GM18519 (cell line): ENCODE measurements around the gene LAGE3.

Experiments used
- ATAC-seq: cut with Tn5 transposase; IDR thresholded peaks from one replicate; pipeline ENCODE4 v1.9.1; 2021; ENCODE audit warnings: mild to moderate bottlenecking, moderate library complexity; ENCODE audit not compliant: unreplicated experiment, low FRiP score

LAGE3 gene

DNA sequence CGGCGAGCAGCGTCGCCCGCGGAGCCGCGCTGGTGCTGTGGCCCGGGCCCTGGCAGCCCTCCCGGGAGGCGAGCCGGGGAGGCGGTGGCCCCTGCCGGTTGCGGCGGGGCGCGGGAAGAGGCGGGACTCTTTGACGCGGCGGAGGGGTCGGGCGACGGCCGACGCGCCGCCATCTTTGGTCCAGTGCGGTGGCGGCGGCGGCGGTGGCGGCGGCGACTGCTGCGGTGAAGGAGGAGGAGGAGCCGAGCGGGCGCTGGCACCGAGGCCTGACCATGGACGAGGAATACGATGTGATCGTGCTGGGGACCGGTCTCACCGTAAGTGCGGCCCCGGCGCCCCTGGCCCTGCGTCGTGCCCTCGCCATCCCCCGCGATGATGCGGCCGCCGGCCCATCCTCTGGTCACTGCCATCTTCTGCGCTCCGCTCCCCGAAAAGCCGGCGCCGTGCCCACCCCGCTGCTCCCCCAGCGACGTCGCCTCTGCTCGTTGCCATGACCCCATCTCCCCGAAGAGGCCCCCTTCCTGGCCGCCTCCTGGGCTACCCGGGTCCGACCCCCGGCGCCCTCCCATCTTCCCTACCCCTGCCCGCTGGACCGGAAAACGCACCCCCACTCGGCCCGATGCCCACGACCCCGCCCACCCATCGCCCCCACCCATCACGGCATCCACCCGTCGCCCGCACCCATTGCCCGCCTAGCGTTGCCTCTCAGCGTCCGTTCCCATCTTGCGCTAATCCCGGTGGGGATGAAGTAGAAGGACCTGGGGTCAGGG is 41.9 kb downstream of the LAGE3 start, which contains the start of gene GDI1:
GDI1 (plus strand) TSS at position 172 of the 770 bp plus-strand sequence; CDS start at position 273, 101 bp downstream.
- ATAC-seq: no peak

DNA sequence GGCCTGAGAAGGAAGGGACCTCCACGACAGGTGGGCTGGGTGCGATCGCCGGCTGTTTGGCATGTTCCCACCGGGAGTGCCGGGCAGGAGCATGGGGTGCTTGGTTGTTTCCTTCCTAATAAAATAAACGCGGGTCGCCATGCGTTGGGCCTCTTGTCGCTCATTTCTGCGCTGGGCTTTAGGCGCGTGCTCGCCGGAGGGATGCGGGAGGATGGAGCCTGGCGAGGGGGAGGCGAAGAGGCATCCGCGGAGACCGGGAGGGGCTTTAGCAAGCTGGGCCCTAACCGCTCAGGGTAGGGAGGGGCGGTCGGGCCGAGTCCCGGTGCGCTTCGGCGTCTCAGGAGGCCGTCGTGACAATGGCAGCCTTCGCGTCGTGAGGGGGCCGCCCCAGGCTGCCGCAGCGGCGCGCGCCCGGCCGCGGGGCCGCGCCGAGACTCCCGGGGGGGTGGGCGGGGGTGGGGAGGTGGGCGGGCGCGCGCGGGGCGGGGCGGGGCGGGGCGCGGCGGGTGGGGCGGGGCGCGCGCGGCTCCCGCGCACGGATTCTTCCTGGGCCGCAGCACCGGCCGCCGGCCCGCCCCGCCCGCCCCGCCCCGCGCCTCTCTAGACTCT is 42.6 kb downstream of the LAGE3 start:
- no peak for ATAC-seq

DNA sequence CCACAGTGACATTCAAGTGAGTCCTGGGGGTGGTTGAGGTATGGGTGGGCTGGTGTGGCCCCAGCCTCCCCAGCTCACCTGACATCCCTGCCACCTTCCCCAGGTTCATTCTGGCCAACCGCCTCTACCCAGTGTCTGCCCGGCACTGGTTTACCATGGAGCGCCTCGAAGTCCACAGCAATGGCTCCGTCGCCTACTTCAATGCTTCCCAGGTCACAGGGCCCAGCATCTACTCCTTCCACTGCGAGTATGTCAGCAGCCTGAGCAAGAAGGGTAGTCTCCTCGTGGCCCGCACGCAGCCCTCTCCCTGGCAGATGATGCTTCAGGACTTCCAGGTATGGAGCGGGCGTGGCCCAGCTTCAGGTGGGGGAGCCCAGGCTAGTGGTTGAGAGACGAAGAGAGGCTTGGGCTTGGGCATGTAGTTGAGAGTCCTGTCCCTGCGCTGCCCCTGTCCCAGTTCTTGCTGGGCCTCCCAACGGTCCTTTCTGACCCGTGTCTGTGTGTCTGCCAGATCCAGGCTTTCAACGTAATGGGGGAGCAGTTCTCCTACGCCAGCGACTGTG is 43.8 kb downstream of the LAGE3 start:
- ATAC-seq: no peak

DNA sequence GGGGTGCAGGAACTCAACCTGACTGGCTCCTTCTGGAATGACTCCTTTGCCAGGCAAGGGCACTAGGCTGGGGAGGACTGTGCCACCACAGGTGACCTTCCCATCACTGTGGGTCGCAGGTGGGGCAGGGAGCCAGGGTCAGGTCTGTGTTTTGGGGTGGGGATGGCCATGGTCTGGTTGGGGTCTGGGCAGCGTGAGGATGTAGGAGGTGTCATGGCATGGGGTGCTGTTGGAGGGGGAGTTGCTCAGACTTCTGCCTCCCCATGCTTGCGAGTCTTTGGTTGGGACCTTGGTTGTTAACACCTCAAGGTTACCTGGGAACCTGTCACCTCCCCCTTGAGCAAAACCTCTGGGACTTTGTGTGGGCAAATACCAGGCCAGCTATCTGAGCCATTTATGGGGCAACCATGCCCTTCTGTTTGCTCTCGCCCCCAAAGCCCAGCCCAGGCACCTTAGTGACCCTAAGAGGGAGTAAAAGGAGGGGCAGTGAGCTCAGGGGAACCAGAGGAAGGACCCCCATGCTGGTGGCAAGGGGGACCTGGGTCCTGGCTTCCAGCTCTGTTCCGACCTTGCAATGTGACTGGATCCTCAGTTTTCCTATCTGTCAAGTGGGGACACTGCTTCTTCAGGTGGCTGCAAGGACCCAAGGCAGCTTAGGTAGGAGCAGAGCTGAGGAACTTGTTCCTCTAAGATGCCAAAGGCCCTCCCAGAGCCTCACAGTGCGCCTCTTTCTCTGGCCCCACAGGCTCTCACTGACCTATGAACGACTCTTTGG is 44.5 kb downstream of the LAGE3 start:
- no peak for ATAC-seq

DNA sequence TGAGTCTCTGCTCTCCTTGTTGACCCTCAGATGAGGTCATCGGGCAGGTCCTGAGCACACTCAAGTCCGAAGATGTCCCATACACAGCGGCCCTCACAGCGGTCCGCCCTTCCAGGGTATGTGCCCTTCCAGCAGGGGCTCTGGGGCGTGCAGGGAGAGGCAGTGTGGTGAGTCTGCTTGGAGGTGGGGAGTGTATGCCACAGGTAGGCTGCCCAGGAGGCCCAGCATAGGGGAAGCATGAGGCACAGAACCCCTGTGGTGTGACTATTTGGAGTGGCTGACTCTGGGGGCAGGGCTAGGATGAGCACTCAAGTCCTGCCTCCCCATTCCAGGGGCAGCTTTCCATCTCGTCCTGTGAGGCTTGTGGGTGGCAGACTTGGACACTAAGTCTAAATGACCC is 45.5 kb downstream of the LAGE3 start:
- ATAC-seq: no peak

DNA sequence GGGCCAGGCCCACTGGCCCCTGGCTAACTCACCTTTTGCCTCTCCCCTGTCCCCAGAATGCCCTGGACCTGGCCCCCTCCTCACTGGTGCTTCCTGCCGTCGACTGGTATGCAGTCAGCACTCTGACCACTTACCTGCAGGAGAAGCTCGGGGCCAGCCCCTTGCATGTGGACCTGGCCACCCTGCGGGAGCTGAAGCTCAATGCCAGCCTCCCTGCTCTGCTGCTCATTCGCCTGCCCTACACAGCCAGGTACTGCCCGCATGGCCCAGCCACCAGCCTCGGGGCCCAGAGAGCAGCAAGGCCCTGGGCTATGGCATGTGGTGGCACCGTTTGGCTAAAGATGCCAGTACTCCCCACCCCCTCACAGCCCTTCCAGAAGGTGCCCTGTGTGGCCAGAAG is 46.9 kb downstream of the LAGE3 start:
- ATAC-seq: no peak

DNA sequence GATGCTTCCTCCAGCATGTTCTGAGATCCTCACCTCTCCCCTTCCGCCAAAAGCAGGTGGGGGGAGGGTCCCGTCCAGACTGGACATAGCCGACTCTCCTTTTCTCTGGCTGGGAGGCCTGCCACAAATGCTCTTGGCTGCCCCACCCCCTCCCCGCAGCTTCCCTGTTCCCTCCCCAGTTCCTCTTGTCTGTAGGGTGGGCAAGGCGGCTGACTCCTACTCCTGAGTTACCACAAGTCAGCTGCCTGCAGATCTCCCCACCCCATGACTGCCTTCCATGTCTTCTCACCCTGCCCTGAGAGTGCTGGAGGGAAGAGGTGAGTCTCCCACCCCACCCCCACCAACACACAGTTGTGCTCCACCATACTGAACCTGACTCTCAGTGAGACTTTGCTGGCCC is 47.7 kb downstream of the LAGE3 start:
- ATAC-seq: no peak

DNA sequence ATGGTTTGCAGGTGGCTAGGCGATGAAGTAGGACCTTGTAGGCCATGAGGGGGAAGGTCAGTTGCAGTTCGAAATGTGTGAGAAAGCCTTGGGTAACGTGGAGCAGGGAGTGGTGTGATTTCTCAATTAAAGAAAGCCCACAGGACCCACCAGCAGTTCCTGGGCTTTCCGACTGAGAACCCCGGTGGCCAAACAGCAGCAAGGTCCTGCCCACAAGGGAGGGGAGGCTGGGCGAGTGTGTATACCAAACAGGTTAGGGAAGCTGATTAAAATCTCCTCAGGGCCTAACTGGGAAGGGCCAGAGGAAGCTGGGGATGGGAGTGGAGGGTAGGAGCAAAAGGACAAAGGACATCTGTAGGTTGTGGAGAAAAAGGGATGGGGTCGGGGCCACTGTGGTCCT is 48.2 kb downstream of the LAGE3 start:
- no peak for ATAC-seq

DNA sequence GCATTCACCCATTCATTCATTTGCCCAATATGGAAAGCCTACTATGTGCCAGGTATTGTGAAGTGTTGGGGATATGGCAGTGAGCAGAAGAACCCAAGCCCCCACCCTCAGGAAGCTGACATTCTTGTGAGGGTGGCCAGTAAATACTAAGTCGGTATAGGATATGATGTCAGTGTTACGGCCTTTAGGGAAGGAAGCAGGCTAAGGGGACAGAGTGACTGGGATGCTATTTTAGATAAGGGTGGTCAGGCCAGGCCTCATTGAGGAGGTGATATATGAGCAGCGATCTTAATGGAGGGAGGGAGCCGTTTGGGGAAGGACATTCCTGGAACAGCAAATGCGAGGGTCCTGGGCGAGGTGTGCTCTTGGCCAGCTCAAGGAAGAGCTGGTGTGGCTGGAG is 48.6 kb downstream of the LAGE3 start:
- ATAC-seq: no peak

DNA sequence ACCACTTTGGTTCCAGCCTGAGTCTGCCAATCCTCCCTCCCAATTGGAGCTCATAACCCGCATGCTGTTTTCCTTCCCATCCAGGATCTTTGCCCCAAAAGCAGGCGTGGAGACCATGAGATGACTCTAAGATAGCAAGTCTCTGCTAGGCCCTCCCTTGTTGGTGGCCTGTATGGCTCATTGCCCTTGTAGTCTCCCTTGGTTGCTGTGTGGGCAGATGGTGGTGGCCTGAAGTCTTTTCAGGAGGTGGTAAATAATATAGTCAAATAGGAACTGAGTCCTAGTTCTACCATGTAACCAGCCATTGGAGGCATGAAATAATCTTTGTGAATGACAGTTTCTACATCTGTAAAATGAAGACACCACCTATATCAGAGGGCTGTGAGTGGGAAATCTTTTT is 49.4 kb downstream of the LAGE3 start:
- no peak for ATAC-seq

DNA sequence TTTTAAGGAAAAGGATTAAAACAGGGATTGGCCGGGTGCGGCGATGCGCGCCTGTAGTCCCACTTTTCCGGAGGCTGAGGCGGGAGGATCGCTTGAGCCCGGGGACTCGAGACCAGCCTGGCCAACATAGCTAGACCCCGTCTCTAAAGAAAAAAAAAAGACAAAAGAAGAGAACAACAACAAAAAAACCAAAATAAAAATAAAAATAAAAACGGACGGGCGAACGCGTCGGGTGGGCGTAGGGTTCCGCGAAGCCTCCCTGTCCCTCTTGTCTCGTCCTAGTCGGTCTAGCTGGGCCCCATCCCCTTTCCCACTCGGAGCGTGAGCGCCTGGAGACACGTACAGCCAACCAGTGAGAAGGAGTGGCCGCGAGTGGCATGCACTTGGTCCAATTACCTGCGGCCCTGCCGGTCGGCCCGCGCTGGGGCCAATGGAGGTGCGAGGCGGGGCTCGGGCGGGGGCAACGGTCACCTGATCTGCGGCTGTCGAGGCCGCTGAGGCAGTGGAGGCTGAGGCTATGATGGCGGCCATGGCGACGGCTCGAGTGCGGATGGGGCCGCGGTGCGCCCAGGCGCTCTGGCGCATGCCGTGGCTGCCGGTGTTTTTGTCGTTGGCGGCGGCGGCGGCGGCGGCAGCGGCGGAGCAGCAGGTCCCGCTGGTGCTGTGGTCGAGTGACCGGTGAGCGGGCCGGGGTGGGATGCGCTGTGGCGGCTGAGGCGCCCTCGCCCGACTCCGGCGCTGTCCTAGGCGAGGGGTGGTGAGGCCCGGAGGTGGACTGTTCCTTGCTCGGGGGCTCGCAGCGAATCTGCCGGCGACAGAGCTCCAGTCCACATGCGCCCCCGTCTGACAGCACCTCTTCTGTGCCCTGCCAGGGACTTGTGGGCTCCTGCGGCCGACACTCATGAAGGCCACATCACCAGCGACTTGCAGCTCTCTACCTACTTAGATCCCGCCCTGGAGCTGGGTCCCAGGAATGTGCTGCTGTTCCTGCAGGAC is 50.6 kb downstream of the LAGE3 start, which contains the start of gene ATP6AP1:
ATP6AP1 (plus strand) TSS at position 502 of the 996 bp plus-strand sequence; CDS start at position 518, 16 bp downstream.
- peak; percentile 85 for ATAC-seq
